ENCODE data around the gene BTBD17.

DNA sequence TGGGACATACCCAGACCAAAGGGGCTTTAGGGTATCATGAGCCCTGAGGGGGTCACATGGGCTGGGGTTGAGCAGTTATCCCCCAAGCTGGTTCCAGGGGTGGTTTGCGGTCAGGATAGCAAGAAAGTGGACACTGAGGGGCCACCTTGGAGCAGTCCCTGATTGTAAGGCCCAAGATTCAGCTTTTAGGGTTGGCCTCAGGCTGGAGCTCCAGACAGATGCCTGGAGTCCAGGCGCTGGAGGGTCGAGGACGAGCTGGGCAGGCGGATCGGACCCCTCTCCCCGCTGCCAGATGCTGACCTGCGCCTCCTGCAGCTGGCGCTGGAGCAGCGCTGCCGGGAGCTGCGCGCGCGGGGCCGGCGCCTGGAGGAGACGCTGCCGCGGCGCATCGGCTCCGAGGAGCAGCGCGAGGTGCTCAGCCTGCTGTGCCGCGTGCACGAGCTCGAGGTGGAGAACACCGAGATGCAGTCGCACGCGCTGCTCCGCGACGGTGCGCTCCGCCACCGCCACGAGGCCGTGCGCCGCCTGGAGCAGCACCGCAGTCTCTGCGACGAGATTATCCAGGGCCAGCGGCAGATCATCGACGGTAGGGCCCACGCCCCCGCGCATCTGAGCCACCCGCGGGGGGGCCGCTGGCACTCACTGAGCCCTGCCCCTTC lies 10.0 kb downstream of the BTBD17 start:
- no peak for TF ChIP-seq FOXM1 (IDR thresholded peaks at IDR 0.05; ENCODE audit: low read depth)
- no peak for TF ChIP-seq CTCF (IDR thresholded peaks at IDR 0.05)
- TF ChIP-seq EZH2phosphoT487 (IDR thresholded peaks at IDR 0.05; ENCODE audit: borderline replicate concordance, low read depth): no peak
- no peak for TF ChIP-seq RAD21 (IDR thresholded peaks at IDR 0.05; ENCODE audit: low read length)
- no peak for TF ChIP-seq SIN3A (IDR thresholded peaks at IDR 0.05; ENCODE audit: borderline replicate concordance, low read depth, low read length)
- TF ChIP-seq REST (IDR thresholded peaks at IDR 0.05; ENCODE audit: low read depth, low read length): no peak
- no peak for TF ChIP-seq RCOR1 (IDR thresholded peaks at IDR 0.05; ENCODE audit: low read length)
- TF ChIP-seq ZBTB33 (IDR thresholded peaks at IDR 0.05; ENCODE audit: borderline replicate concordance, low read depth): no peak
- TF ChIP-seq EP300 (IDR thresholded peaks at IDR 0.05; ENCODE audit: borderline replicate concordance in 1 of 2, low read depth in 1 of 2, low read length in 1 of 2): no peak
- TF ChIP-seq RFX5 (IDR thresholded peaks at IDR 0.05; ENCODE audit: low read length): no peak
- no peak for TF ChIP-seq MAX (IDR thresholded peaks at IDR 0.05; ENCODE audit: low read depth)
- TF ChIP-seq NFIC (IDR thresholded peaks at IDR 0.05; ENCODE audit: borderline replicate concordance): no peak
